AML-193 (cell line): ENCODE measurements around the gene AKR1E2.

Source experiments
- DNase-seq, 2 experiments: peaks; one replicate each; lab custom pipeline; 2025; lab: John Stamatoyannopoulos, UW

AKR1E2 gene

DNA sequence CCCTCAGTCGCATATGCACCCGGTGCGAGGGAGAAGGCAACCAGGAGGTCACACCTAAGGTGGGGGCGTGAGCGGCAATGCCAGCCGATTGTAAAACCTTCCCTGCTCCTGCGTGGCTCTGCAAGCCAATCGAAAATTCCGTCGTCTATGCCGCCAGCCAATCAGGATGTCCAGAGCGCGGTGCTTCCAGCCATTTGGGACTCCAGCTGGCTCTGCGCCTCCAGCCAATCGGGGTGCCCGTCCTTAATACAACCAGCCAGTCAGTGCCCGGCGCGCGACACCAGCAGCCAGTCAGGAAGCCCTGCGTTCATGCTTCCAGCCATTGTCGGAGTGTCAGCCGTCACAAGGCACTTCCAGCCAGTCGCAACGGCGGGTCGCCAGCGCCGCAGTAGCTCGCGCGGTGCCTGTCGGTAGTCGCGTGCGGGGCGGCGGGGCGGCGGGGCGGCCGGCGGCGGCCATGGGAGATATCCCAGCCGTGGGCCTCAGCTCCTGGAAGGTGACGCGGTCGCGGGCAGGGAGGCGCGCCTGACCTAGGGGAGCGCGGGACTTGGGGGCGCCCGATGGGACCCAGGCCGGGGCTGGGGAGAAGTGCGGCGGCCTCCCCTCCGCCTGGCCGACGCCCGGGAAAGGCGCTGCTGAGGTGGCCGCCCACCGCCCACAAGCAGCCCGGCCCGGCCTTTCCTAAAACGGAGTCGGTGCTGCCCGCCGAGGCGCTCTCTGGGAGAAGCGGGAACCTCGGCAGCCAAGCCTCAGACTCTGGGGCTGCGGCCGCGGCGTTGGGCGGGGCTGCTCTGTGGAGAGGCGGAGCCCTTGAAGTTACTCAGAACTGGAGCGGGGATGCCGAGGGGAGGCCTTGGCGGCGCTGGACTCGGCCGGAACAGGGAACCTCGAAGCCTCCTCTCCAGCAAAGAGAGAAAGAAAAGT is at the start of gene AKR1E2:
Gene AKR1E2, plus strand, starts transcription at position 340 of the 924 bp plus-strand sequence. Its CDS starts 118 bp downstream, at position 458.
- no peak for DNase-seq

- no peak for DNase-seq
Observed at GRCh38 chr10:4776234-4776638, 49.8 kb upstream of the AKR1E2 start.

DNA sequence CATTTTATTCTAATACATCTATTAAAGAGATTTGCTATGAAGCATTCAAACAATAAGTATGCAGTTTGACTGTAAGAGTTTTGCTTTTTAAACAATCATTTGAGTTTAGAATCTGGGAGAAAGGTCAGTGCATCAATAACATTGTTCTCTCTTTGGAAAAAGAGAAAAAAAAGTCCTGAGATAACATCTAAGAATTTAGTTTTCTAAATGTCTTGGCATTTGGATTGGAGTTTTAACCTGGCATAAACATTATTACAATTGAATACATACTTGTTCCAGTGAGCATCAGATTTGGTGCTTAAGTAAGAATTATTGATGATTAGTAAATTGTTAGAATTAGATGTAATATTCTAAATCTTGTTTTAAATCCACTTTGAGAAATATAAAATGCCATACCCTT is 47.2 kb upstream of the AKR1E2 start:
- DNase-seq, result no peak

DNA sequence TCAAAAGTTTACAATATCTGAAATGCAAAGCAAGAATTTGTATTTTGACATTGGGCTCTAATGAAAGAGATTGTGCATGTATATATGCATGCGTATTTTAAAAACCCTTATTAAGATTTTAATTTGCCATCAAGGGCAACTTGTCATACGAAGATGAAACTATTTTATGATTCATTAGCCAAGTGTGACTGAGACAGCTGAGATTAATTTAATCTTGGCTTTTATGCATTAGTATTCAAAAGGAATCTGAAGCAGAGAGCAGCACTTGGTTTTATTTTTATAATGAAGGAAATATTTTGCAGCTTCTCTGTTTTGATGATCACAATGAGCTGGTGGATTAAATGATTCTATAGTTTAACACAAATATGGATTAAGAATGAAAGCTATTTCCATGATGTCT is 45.9 kb upstream of the AKR1E2 start:
- no peak for DNase-seq

DNA sequence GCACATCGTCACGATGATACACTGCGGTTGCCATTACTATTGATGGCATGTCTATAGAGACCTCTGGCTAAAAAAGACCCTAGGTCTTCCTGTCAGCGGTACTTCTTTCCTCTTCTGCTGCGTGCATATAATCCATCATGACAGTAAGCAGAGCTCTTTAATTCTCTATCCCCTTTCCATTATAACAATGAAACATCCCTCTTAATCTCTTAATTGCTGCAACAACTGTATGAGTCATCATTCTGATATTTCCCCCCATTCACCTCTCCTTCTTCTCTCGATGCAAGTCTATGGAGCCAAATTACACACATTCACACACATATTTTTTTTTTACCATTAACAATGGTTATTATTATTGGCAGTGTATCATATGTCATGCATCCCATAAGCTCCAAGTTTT is 45.2 kb upstream of the AKR1E2 start:
- no peak for DNase-seq

- DNase-seq, result no peak
Observed at GRCh38 chr10:4781955-4782354, 44.1 kb upstream of the AKR1E2 start.

DNA sequence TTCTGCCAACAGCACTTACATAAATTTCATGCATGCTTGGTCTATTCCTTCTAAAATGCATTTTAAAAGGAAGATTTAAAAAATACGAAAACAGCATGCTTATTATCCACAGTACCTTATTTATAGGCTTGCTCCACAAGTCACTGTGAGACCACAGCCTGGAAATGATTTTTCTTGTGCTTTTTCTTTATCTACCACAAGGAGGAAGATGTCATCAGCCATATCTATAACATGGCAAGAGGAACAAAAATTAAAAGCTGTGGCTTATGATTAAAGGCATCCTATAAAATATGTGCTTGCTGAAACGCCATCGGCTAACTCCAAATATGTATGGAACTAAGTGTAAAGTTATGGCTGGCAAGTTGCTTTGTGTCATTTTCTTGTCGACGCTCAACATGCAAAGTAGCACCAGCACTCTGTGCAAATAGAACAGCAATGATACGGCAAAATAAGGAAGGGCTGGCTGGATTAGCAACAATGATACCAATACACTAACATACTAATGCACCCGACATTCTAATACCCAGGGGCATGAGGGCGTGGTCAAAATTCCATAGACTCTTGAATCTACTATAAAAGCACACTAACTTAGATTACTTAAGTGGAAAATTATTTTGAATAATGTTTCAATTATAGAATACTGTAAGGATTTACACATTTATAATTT is 41.2 kb upstream of the AKR1E2 start:
- no peak for DNase-seq

DNA sequence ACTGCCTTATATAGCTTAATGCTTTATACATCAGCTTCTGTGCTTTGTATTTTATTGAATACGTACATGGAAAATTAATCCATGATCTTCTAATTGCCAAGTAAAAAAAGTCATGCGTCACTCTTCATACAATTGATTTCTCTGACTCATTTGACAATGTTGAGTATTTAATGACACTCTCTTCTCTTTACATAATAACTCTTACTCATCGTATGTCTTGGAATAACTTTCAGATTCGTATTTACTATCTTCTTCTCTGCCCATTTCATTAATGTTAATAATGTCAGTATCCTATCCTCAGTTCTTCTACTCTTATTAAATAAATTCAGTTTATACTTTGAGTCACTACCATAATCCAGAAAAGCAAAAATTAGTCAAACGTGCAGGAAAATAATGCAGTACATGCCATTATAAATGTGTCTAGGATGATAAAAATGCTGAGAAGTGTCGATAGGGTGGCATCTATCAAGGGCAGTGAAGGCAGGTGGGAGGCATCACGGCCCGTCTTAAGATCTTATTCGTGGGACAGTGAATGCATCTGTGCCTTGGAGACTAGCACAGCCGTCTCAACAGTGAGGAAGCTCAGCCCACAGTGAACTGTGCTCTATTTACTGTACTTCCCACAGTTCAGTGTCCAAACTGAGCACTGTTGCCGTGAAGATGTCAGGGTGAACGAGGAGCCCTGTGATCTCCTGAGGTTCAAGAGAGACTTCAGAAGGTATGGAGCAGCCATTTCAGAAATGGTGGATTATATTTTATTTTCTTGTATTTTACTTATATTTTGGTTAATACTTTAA is 39.8 kb upstream of the AKR1E2 start:
- DNase-seq, result no peak

GRCh38 chr10:4790045-4790444 is 36.0 kb upstream of the AKR1E2 start:
- DNase-seq, result no peak

GRCh38 chr10:4790922-4791321 is 35.1 kb upstream of the AKR1E2 start:
- no peak for DNase-seq

- DNase-seq, result no peak
Observed at GRCh38 chr10:4792381-4792780, 33.6 kb upstream of the AKR1E2 start.

DNA sequence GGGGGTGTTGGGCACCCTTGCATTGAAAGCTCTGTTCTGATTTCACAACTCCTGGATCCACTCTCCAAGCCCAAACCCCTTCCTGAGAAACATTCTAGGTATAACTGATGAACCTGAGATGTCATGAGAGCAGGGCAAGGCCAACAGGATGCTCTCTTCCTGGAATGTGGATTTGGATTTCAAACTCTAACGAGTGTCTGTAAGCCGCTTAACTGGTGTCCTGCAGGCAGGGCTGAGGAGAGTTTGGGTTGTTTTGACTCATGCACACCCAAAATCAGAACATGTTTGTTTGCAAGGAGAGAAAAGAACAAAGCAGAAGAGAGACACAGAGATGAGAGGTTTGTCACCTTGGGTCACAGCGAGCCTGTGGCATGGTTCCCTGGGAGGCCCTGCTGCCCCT is 24.6 kb upstream of the AKR1E2 start:
- no peak for DNase-seq

GRCh38 chr10:4802711-4803487 is 23.1 kb upstream of the AKR1E2 start:
- no peak for DNase-seq

DNA sequence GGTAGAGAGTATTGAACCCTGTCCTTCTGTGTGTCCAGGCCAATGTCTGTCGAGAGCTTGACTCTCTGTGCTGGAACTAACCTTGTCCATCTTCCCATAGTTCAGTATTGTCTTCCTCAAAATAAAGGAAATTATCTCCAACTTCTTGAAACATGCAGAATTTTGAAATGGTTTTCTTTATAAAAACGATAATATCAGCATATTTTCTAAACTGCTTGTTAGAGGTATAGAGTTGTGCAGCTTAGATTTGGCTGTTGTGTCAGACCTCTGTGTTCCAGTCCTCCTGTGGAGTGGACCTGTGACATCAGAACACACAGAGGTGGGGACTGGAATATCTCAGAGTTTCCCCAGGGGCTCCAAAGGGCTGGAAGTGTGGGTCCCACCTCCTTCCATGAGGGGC is 22.2 kb upstream of the AKR1E2 start:
- no peak for DNase-seq

- no peak for DNase-seq
Observed at GRCh38 chr10:4804465-4804864, 21.5 kb upstream of the AKR1E2 start.

DNA sequence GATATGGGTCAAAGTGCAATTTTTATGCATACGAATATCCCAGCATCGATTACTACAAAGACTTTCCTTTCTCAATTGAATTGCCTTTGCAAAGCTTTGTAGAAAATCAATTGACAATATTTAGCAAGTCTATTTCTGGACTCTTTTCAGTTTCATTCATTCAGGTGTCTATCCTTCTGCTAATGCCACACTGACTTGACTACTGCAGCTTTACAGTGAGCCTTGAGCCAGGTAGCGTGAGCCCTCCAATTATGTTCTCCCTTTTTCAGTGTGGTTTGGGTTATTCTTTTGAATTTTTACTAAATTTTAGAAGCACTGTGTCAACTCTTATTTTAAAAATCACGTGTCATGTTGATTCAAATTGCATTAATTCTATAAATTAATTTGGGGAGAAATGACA is 19.5 kb upstream of the AKR1E2 start:
- no peak for DNase-seq

DNA sequence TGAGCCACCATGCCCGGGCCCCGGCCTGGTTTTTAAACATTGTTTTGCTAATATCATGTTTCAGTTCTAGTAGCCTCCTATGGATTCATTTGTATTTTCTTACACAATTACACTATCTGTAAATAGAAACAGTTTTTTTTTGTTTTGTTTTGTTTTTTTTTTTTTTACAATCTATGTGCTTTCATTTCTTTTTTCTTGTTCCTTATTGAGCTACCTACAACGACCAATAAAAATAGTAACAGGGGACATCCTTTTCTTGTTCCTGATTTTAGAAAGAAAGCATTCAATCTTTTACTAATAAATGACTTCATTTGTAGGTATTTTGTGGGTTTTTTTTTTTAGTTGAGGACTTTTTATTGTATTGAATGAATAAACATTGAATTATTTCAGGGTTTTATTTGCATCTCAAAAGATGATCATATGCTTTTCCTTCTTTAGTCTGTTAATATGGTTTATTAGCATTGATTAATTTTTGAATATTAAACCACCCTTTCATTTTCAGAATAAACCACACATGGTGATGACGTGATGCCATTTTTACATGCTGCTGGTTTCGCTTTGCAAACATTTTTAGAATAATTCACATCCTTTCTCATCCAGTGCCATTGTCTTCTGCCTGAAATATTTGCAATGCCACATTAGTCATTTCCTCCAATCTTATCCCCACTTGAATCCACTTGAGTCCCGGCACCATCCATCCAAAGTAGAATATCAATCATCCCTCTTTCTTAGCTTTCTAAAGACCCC is 18.1 kb upstream of the AKR1E2 start:
- DNase-seq, result no peak

DNA sequence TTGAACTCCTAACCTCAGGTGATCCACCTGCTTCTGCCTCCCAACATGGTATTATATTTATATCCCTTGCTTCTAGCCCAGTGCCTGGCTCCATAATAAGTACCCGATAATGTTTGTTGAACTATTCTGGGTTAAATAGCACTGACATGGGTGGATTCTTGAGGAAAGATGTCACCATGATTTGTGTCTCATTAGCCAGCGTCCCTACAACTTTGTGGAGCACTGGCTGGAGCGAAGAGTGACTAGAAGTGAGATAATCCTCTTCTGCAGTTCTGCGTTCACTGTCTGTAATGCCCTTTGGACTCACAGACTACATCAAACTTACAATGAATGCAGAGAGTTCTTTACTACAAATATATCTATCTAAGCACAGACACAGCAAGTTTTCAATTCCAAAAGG is 16.9 kb upstream of the AKR1E2 start:
- no peak for DNase-seq

GRCh38 chr10:4810092-4810491 is 15.9 kb upstream of the AKR1E2 start:
- DNase-seq, result no peak

GRCh38 chr10:4812046-4812445 is 14.0 kb upstream of the AKR1E2 start:
- DNase-seq, result no peak

GRCh38 chr10:4813023-4813422 is 13.0 kb upstream of the AKR1E2 start:
- no peak for DNase-seq
